ENCODE data around the gene SH3BP5L.

- no peak for TF ChIP-seq POLR2A (IDR thresholded peaks at IDR 0.05)
- no peak for TF ChIP-seq CTCF (IDR thresholded peaks at IDR 0.05)
Measured at GRCh38 chr1:248783367-248783766, 42.3 kb downstream of the SH3BP5L start.
